NCI-H82 treated with DMSO at 0.1 percent for 48 hours (cell line): ENCODE data around the gene UCP3.

Source experiments
- DNase-seq: peaks from one replicate; lab custom pipeline; 2025; ENCODE audit not compliant: unreplicated experiment; lab: John Stamatoyannopoulos, UW

Gene UCP3

DNA sequence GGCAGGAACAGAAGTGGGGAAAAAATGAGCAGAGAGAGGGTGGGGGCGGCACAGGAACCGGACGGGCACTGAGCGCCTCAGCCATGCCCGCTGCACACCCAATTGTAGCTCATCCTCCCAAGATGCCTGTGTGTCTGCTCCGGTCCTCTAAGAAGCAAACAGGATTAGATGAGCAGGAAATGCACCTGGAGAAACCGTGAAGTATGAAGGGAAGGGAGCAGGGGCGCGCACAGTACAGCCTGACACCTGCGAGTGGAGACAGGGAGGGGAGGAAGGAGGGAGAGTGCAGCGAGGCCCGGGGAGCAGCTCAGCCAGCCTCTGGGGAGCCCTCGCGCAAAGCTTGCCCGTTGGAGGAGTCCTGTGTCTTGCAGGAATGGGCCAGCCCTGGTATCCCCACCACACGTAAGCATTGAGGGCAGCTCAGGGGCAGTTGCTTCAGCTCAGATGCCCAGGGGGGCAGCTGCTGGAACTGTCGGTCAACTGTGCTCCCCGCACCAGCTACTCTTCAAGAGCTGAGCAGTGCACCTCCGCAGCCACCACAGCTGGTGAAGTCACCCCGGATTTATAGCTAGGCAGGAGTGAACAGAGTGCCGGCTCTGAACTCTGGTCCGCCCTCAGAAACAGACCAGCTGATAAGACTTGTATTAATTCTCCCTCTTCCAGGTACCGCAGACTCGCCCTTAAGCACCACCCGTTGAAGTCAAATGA, 51.1 kb downstream of the UCP3 start:
- DNase-seq = no peak

DNA sequence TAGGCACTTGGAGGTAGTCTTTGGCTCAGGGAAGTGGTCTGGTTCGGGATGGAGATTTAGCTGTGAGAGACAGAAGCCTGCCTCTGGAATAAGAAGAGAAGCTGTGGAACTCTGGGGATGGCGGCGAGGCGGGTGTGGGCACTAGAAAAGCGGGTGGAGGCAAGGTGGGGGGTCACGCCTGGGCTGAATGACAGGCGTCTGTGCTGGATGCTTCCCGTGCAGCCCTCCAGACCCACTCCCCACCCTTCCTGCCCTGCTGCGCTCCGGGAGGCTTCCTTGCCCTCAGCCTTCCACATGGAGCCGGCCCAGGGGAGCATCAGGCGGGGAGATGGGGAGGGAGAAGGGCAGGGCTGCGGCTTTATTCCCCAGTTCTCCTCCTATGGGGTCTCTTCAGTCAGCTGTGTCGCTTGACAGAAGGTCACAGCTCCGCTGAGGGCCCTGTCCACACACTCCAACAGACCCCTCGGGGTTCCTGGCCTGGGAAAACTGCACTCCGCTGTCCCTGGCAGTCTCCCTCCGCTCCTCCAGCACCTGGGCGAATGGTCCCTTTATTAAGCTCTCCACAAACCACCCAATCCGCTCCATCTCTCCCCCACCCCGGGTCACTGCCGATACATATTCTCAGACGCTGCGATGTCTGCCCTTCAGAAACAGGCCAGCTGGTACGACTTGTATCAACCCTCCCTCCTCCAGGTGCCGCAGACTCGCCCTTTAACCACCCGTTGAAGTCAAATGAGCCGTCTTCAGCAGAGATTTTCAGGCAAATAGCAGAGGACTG, 51.8 kb downstream of the UCP3 start:
- DNase-seq = no peak

DNA sequence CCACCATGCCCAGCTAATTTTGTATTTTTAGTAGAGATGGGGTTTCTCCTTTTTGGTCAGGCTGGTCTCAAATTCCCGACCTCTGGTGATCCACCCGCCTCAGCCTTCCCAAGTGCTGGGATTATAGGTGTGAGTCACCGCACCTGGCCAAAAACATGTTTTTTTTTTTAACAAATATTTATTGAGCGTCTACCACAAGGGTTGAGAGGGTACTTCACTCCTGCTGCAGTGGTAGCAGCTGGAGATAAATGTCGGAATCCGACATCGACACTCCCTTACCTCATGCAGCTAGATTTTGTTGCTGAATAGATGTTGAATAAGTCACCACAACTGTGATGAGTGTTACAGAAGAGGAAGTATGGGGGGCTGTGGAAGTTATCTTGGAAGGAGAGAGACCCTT, 57.1 kb downstream of the UCP3 start:
- DNase-seq = no peak

DNA sequence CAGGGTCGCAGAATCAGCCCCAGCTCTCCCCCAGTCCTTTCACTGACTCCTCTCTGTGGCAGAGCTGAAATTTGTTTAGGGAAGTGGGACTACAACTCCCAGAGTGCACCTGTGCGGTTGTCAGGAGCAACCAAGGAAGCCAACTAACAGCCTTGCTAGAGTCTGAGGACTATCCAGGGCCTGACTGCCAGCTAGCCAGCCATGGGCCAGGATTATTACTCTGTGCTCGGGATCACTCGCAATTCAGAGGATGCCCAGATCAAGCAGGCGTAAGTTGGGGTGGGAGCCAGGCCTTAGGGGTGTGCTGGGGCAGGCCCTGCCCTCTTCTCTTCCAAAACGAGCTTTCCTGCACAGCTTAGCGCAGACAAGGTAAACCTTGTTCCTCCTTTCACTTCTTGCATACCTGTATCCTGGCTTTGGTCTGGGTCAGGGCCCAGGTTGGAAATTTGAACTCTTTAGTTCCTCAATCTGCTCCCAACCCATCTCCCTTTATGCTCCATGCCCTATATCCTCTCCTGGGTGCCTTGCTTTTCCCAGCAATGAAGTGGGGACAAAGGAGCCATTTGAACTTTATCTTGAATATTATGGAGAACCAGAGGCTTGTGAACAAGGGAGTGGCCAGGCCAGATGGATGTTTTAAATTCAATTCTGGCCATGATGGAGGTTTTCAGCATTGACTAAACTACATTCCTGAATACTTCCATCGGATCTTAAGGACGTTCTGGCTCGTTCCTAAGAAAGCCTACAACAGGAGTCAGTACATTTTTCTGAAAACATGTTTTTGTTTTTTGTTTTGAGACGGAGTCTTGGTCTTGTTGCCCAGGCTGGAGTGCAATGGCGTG, 57.8 kb downstream of the UCP3 start, which contains the start of gene DNAJB13:
Gene DNAJB13 (plus strand): TSS at position 158 of the 842 bp plus-strand sequence. CDS start 44 bp downstream, at position 202.
- no peak for DNase-seq
